NCI-H2227 (cell line): ENCODE data around the gene SUPT16H.
"Not testable (repeated sequence)": the region's sequence is repeated elsewhere in the genome, so short reads cannot be mapped to it uniquely, and the experiment has no call there.

Experiments used
- DNase-seq: peaks from one replicate; lab custom pipeline; 2025; ENCODE audit not compliant: unreplicated experiment; lab: John Stamatoyannopoulos, UW

Gene SUPT16H

DNA sequence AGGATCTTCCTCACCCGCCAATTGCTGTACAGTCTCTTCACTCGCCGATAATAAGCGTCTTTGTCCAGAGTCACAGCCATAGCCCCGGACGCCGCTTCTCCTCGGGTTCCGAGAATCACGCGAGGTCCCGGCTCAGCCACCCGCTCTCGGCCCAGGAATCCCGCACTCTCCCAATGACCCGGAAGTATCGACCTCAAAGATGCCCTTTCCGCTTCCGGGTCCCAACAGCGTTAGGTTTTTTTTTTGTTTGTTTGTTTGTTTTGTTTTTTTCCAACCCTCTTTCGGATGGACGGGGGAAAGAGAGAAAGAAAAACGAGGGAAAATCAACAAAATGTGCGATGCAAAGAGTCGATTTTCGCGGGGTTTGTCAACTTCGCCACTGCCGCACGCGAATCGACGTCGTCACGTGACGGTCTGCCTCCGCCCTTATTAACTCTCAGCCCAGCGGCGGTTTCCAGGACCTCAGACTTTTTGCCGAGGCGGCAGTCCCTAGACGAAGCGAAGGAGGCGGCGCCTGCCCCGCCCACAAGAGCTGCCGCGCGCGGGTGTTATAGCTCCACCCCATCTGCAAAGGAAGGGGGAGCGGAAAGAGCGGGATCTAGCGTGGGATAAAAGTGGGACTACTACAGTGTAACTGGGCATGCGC, at the start of gene SUPT16H:
SUPT16H (minus strand) TSS at position 172 of the 646 bp plus-strand sequence; CDS start at position 80, 92 bp downstream.
- DNase-seq = peak; percentile 98

DNA sequence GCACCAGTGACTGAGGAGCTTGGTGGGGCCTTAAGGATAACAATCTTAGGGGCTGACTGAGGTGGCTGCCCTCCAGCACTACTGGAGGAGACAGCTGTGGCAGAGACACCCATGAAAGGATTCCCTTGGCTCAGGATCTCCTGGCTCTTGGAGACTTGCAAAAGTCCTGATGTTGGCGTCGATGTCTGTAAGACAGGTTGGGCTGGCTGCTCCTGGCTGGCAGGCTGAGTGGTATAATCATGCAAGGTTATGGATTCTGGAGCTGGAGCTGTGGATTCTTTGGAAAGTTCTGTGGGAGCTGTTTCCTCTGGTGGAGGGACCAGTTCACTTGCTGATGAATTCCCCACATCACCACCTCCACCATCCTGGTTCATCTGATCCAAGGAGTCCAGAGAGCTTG, 47.3 kb upstream of the SUPT16H start:
- DNase-seq = no peak

DNA sequence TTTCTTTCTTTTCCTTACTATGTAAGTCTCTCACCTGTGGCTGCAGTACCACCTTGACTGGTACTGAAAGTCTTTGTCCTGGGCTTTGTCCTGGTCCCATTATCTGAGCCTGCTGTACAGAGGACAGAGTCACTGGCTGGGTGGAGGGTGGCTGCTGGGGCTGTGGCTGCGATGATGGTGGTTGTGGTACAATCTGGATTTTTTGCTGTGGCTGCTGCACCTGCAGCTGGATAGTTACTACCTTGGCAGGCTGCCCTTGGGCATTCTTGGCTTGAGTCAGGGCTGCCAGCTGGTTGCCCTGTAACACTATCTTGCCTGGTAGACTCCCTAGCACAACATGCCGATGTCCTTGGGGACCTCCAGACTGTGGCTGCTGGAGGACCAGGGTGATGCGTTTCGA, 45.1 kb upstream of the SUPT16H start:
- no peak for DNase-seq

DNA sequence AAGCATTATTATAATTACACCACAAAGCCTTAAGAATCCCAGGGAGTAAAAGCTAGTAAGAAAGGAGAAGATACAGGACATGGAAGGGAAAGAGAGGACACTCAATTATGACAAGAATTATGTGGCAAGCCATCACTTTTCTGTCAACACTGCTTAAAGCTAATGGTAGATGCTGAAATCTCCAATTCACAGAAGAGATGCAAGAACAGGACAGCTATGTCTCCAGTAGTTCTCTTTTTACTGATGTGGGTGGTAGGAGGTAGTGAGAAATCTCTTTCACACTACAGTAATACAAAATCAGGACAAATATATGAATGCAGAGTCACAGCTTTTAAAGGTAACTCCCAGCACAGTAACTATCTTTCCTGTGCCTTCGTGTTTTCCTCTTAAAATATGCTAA, 42.9 kb upstream of the SUPT16H start:
- no peak for DNase-seq

DNA sequence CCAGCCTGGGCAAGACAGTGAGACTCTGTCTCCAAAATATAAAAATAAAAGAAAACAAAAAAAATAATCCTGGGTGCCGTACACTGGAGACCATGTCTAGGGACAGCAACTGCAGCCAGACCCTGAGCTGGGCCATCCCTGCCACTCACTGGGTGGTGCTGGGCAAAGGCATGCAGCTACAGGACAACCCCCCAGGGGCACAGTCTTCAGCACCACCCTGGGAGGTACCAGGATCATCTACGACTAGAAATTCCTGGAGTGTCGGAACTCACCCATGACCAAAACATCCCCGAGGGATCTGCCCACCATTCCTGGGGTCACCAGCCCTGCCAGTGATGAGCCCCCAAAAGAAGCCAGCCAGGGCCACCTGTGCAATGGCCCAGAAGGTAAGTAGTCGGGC, 35.7 kb upstream of the SUPT16H start:
- DNase-seq = no peak

DNA sequence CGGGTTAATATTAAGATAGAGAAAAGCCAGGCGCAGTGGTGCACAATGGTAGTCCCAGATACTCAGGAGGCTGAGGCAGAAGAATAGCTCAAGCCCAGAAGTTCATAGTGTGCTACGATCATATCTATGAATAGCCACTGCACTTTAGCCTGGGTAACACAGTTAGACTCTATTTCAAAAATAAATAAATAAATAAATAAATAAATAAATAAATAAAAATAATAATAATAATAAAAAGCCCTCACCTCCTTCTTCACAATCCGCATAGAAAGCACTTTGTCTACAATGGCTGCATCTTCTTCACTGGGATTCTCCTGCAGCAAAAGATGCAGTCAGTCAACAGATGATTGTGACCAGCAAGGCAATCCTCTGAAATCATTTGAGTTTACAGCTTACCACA, 31.5 kb upstream of the SUPT16H start:
- DNase-seq = no peak

DNA sequence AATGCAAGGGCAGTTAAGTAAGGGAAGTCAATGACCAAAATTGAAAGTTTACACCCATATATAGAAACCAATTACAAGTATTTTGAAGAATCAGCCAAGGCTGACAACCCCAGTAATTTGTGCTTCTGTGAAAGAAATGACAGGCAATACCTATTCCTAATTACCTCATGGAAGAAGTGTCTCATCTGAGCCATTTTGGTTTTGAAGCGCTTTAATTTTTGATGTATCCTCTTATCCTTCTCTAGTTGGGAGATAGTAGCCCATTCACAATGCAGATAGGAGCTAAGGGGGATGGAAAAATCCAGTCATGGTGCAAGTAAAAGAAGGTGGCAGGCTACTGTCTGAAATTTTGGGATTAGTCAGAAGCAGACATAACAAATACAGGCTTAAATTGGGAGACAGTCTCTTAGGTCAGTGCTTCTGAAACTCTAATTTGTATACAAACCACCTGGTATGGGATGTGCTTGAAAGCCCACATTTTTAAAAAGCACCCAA, 30.4 kb upstream of the SUPT16H start:
- no peak for DNase-seq

DNA sequence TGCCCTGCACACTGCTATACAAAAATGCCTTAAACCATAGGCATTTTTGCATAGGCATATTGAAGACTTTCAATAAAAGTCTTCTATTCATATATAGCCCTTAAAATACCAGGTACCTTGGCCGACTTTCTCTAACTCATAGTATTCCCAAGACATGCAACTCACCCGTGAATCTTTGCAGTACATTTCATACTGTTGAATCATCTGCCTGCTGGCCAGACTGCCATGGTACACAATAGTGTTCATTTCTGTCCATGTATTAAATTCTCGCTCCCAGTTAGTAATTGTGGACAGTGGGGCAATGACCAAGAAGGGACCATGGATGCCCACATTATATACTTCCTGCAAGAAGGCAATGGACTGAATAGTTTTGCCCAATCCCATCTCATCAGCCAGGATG, 24.3 kb upstream of the SUPT16H start:
- DNase-seq = no peak

DNA sequence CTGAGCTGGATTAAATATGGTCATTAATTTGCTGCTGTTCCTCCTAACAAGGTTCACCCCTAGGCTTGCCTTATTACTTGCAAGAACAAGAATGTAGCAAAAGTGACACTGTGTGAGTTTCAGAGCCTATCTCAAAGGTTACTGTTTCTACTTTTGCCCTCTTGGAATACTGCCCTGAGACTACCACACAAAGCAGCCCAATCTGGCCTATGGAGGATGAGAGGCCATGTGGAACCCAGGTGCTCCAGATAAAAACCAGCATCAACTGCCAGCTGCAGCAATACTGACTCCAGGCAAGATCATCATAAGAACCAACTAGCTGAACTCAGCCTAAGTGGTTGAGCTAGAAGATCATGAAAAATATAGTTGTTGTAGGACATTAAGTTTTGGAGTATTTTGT, 22.4 kb upstream of the SUPT16H start:
- no peak for DNase-seq

DNA sequence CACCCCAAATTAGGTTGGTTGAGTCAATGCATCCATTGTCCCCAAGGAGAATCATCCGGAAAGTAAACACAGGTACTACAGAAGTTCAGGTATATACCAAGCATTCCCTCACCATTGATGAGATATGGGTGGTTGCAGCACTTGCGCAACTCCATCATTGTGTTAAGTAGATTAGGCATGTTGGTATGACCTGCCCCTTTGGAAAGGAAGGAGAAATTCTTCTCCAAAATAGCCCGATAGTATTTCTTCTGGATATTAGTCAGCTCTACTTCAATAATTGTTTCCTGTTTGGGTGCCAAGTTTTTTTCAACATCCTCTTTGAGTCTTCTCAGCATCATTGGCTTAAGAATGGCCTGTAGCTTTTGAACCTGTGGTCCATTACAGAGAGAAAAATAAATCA, 21.3 kb upstream of the SUPT16H start:
- no peak for DNase-seq

DNA sequence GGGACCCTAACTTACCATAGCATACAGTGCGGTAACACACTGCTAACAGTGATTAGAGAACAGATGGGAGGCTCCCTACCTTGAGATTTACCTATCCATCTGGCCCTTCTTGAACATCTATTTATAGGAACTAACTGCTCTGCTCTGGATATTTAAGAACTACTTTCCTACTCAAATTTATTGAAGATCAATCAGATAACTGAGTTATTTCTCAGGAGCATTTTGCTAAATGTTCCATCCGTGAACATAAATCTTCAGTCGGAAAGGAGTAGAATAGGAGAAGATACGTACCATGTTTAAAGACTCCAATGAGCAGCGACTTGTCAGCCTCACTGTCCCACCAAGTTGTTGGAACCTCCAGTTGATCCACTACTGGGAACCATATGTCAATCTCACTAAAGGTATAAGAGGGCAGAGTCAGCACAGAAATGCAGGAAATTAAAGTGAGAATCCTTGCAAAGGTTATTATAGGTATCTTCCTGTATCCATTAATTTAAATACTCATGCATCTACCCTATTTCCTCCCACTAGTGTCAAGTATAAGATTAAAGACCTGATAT, 15.6 kb upstream of the SUPT16H start:
- no peak for DNase-seq

DNA sequence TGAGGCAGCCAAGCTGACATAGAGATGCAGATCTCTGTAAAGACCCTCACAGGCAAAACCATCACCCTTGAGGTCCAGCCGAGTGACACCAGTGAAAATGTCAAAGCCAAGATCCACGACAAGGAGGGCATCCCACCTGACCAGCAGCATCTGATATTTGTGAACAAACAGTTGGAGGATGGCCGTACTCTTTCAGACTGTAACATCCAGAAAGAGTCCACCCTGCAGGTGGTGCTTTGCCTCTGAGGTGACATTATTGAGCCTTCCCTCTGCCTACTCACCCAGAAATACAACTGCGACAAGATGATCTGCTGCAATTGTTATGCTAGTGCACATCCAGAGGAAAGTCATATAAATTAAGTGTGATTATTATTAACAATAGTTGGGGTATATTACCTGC, 15.1 kb upstream of the SUPT16H start:
- DNase-seq = no peak

DNA sequence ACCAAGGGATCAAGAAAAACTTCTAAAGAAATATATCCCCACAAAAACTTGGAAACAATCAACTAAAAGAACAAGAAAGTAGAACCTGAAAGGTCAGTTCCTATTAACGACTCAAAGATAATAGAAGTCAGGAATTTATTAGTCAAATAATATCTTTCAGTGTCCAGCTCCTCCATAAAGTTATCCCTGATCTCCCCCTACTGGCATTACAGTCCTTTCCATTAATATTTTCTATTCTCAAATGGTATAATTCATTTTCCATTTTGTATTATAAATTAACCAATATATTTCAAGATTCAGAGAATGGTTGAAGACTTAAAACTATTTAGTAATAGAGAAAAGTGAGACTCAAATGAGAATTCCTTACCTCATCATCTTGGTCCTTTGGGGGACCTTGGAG, 11.6 kb upstream of the SUPT16H start:
- no peak for DNase-seq

DNA sequence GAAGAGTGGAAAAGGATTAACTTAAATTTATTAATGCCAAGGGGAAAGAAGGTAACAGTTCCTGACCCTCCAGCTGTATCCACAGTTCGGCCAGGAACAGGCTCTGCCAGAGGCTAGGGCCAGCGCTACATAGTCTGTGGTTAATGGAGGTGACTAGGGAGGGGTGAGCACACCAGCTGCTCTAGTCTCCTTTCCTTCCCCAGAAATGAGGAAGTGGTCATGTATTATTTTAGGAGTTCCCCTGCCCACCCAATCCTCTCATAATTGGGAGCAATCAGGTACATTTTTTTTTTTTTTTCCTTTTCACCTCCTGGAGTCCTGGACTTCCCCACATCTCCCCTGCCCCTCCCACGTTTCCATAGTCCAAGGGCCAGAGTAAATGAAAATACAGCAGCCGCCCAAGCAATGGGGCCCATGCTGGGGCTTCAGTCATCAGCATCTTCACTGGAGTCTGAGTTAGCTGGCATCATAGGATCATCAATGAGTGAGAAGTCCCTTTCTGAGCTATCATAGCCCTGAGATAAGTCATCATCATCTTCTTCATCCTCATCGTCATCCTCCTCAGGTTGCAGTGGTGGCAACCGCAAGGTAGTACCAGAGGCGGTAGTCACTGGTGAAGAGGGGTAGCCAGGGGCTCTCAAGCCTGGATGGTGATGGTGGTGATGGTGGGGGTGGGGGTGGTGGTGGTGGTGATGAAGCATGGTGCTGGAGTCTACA, 1.5 kb upstream of the SUPT16H start:
- DNase-seq = no peak

DNA sequence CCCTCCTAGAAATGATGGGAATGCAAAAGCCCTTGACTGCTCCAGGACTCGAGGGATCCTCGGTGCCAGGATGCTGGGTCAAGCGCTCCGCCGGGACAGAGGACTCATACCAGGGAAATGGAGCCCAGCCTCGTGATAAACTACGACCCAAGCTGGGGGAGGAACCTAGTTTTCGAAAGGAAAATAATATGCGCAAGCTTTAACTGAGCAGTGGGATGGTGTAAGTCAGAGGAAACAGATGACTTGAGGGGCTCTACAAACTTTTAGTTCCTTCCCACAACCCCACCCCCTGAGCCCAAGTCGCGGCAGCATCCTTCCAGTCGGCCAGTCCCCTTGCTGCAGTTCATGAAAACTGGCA, 654 bp upstream of the SUPT16H start:
- no peak for DNase-seq

DNA sequence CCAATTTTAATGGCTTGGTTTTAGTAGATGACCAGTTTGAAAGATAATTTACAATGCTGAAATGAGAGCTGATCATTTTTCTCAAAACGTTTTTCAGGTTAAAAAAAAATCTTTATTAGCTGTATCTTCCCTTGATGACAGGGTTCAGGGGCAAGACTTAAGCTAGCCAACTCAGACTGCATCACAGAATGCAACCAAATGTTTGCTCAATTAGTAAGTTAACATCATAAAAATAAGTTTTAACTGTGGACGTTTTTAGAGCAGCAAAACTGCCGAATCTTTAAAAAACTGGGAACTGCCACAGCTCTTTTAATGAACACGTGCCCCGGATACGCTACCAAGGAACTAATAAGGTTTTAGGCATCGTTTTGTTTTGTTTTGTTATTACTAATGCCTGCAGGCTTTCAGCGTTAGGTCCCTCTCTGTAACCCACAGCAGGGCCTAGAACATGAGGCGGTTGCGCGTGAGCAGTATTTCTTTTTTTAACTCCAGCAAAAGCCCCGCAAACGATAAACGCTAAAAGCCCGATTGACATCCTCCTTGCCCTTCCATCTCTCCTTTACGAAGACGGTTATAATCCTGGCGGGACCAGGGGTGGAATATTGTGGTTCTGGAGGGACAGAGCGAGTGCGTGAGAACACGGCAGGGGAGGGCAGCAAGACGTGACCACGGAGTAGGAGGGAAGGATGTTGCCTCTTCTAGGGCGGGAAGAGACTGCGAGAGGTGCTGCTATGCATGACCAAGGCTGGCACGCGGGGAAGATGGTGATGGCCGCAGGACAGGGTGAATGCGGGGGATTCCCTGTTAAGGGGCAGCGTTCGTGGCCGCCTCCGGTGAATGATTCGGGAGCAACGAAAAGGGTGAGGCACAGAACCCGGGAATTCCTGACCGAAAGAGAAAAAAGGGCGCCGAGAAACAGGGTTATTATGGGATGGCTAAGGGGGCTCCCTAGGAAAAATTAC, 652 bp downstream of the SUPT16H start:
- peak; percentile 72 for DNase-seq

DNA sequence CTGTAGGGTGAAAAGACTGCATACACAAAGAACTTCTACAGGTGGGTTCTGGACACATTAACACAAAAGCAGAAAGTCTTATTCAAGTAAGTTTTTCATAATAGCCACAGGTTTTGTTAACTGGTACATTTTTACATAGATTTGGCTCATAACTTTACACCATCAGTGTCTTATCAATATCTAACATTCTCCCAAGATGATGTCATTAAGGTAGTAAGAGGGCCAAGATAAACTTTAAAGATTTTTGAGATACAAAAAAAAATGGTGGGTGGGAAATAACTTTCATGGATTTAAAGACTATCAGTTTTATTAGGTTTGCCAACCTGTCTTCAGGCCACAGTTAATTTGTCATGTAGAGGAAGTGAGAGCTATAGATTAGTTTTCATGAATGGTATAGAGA, 1.7 kb downstream of the SUPT16H start:
- DNase-seq = no peak

DNA sequence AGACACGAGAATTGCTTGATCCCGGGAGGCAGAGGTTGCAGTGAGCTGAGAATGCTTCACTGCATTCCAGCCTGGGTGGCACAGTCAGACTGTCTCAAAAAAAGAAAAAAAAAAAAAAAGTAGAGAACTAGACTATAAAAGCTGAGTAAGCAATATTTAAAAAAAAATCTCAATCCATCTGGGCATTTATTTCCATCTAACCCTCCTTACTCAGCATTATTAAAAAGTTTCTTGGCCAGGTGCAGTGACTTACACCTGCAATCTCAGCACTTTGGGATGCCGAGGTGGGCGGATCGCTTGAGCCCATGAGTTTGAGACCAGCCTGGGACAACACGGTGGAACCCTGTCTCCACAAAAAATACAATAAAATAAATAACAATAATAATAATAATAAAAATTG, 4.5 kb downstream of the SUPT16H start:
- no peak for DNase-seq

DNA sequence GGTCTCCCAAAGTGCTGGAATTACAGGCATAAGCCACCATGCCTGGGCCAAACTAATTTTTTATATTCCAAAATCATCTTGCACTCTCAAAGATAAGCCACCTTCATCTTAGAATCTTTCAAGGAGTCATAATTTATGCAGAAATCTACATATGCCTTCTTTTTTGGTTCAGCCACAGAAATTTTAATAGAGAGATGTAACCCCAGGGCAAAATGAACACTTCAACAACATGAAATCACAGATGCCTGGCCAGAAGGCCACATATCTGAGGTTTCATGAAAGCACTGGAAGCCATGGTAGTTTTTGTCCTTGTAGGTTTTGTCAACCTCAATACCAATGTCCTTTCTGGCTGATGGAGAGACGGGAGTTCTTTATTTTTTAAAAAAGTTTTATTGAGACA, 9.8 kb downstream of the SUPT16H start:
- DNase-seq = no peak

DNA sequence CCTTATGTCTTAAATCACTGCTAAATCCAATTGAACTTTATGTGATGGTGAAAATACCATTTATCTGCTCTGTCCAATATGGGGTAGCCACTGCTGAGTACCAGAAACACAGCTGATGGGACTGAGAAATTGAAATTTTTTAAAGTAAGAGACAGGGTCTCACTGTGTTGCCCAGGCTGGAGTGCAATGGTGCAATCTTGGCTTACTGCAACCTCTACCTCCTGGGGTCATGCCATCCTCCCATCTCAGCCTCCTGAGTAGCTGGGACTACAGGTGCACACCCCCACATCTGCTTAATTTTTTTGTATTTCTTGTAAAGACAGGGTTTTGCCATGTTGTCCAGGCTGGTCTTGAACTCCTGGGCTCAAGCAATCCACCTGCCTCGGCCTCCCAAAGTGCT, 11.0 kb downstream of the SUPT16H start:
- DNase-seq = not testable (repeated sequence)

DNA sequence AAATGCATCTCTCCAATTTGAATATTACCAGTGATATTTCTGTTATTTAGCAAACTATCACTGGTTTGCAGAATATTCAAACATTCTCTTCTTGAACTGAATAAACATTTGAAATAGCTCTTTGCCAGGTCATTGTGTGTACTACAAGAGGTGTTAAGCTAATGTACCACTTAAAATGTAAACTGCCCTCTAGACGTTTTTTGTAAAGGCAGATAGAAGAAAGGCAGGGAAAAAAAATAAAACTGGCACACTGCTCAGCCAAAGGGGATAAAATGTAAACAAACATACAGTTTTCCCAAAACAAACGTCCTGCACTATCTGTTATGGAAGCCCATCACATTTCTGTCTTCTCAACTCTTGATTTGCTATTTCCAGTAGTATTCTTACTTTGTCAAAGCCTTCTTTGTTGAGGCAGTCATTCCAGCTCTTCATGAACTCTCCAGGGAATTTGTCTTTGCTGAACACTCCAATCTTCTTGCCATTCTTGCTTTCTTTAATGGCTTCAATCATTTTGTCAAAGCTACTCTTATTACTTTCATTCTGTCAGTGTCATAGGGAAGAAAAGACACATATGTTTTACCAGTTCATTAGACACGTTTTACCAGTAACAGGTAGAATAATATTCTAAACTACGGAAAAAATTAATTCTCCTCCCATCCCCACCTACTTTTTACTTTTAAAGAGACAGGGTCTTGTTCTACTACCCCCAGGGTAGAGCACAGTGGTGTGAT, 13.7 kb downstream of the SUPT16H start:
- DNase-seq = no peak
